Esophagus (tissue), 2 donors: ENCODE results near the gene EML2. TPM values are rescaled to one million over a fixed set of nuclear protein-coding genes. Genes with fewer than 3 reads are reported as not detected.
A peak's percentile ranks its signal among the peaks of the same experiment; 100 is the strongest.

Experiments
- H3K27ac ChIP-seq, 2 donors: one replicate each; pipeline ENCODE4 v1.5.1; 2013; ENCODE audit warnings: low read depth in 2 of 2, mild to moderate bottlenecking in 2 of 2, inconsistent platforms in 1 of 2, low read length in 1 of 2, moderate library complexity in 1 of 2
- H3K27me3 ChIP-seq, 2 donors: one replicate each; pipeline ENCODE4 v1.6.1; 2013; ENCODE audit warnings: low read length in 2 of 2, control low read depth in 1 of 2, mild to moderate bottlenecking in 1 of 2; ENCODE audit not compliant: insufficient read depth in 2 of 2, control insufficient read depth in 1 of 2
- H3K36me3 ChIP-seq, 2 donors: one replicate each; pipeline ENCODE4 v1.6.1; 2013; ENCODE audit warnings: low read length in 1 of 2; ENCODE audit not compliant: control insufficient read depth in 2 of 2, insufficient read depth in 2 of 2
- H3K4me1 ChIP-seq, 2 donors: one replicate each; pipeline ENCODE4 v1.6.1; 2013; ENCODE audit warnings: low read length in 1 of 2; ENCODE audit not compliant: control insufficient read depth in 2 of 2, insufficient read depth in 2 of 2
- H3K4me3 ChIP-seq, 2 donors: one replicate each; pipeline ENCODE4 v1.5.1; 2013; ENCODE audit warnings: low read length in 2 of 2, mild to moderate bottlenecking in 2 of 2, low read depth in 1 of 2, moderate library complexity in 1 of 2
- H3K9me3 ChIP-seq, 2 donors: one replicate each; pipeline ENCODE4 v1.6.1; 2013; ENCODE audit warnings: mild to moderate bottlenecking in 2 of 2, low read depth in 1 of 2, low read length in 1 of 2, moderate library complexity in 1 of 2; ENCODE audit not compliant: control insufficient read depth in 2 of 2, insufficient read depth in 1 of 2
- WGBS, 2 donors: extraction: QIAGEN DNeasy Blood & Tissue Kit; methylation state at CpG; one replicate each; pipeline ENCODE4 v1.1.7; 2013; 5-methylcytosine and 5-hydroxymethylcytosine counted together
- polyA plus RNA-seq, 2 donors: library from polyadenylated mRNA; stranded (reverse); fragments of 200-250 nt; gene quantifications; one replicate each; pipeline ENCODE4 v1.2.3, GENCODE V29; 2013
- donor health status: healthy with polysubstance abuse.
- donor health status: Bipolar disorder and iron deficiency.

The EML2 gene
- polyA plus RNA-seq, 2 donors, result 55.3 to 56.5 TPM

GRCh38 chr19:45674946-45675345 lies 35.7 kb upstream of the EML2 start:
- WGBS, 2 donors, result 67 to 69% methylated on average over 7 of the region's 7 CpGs
- Histone ChIP-seq H3K36me3 (no peaks in the 10 kb centered on the region), H3K9me3 (peaks cover 0 to 3% of the 10 kb centered on the region in 2 donors), H3K4me3 (no peak overlapping the region), H3K4me1 (peaks cover 5 to 10% of the 10 kb centered on the region in 2 donors), H3K27ac (no peak overlapping the region), H3K27me3 (peaks cover 0 to 2% of the 10 kb centered on the region in 2 donors)

- H3K36me3 ChIP-seq, result no peaks in the 10 kb centered on the region
- H3K4me3 ChIP-seq, result no peak overlapping the region
- no peaks in the 10 kb centered on the region for H3K9me3 ChIP-seq
- 15 to 17% methylated on average over 41 to 42 of the region's 42 CpGs for WGBS, 2 donors
- H3K27me3 ChIP-seq, result peaks cover 0 to 2% of the 10 kb centered on the region in 2 donors
- peaks cover 5 to 7% of the 10 kb centered on the region in 2 donors for H3K4me1 ChIP-seq
- no peak overlapping the region for H3K27ac ChIP-seq
These were observed 31.7 kb upstream of the EML2 start for GRCh38 chr19:45670670-45671453.

- WGBS, 2 donors, result 0 to 1% methylated on average over 19 of the region's 19 CpGs
- no peaks in the 10 kb centered on the region for H3K36me3 ChIP-seq
- H3K4me3 ChIP-seq, result peak overlapping the region; percentile 28 to 32
- H3K4me1 ChIP-seq, result peaks cover 5 to 7% of the 10 kb centered on the region in 2 donors
- H3K27ac ChIP-seq, result peak overlapping the region in 1 of 2 donors; percentile 36
- H3K27me3 ChIP-seq, result peaks cover 0 to 2% of the 10 kb centered on the region in 2 donors
- no peaks in the 10 kb centered on the region for H3K9me3 ChIP-seq
These were observed 29.2 kb upstream of the EML2 start for GRCh38 chr19:45668342-45668871.

- Histone ChIP-seq H3K27me3 (peaks cover 0 to 2% of the 10 kb centered on the region in 2 donors), H3K4me3 (peak within 1 kb of the TSS; percentile 28 to 32), H3K9me3 (no peaks in the 10 kb centered on the region), H3K36me3 (no peaks in the 10 kb centered on the region), H3K4me1 (peaks cover 5 to 7% of the 10 kb centered on the region in 2 donors), H3K27ac (peak within 1 kb of the TSS; percentile 23 to 59)
- 6 to 13% methylated on average over 15 of the region's 15 CpGs for WGBS, 2 donors
These were observed 28.6 kb upstream of the EML2 start, which contains the start of gene GIPR for GRCh38 chr19:45667620-45668341. Gene GIPR, plus strand, starts transcription at chr19:45668221. Its CDS starts 1,300 bp downstream, at chr19:45669521.

- H3K4me1 ChIP-seq, result peaks cover 0 to 7% of the 10 kb centered on the region in 2 donors
- 66 to 76% methylated on average over 7 of the region's 7 CpGs for WGBS, 2 donors
These were observed 25.4 kb upstream of the EML2 start for GRCh38 chr19:45664575-45664974.

GRCh38 chr19:45663800-45664199 lies 24.6 kb upstream of the EML2 start:
- no peak overlapping the region for H3K4me3 ChIP-seq
- H3K9me3 ChIP-seq, result no peaks in the 10 kb centered on the region
- H3K27ac ChIP-seq, result no peak overlapping the region
- no peaks in the 10 kb centered on the region for H3K27me3 ChIP-seq
- H3K4me1 ChIP-seq, result peaks cover 0 to 3% of the 10 kb centered on the region in 2 donors
- H3K36me3 ChIP-seq, result no peaks in the 10 kb centered on the region
- 92 to 96% methylated on average over 1 of the region's 1 CpG for WGBS, 2 donors

More at GRCh38 chr19:45664575-45664974, 25.4 kb upstream of the EML2 start:
- Histone ChIP-seq H3K9me3 (no peaks in the 10 kb centered on the region), H3K27ac (no peak overlapping the region), H3K27me3 (no peaks in the 10 kb centered on the region), H3K4me3 (no peak overlapping the region), H3K36me3 (no peaks in the 10 kb centered on the region)

- Histone ChIP-seq H3K9me3 (no peaks in the 10 kb centered on the region), H3K4me3 (no peak overlapping the region), H3K27ac (no peak overlapping the region), H3K4me1 (no peaks in the 10 kb centered on the region), H3K36me3 (no peaks in the 10 kb centered on the region), H3K27me3 (no peaks in the 10 kb centered on the region)
- WGBS, 2 donors, result 40 to 49% methylated on average over 8 of the region's 8 CpGs
These were observed 21.4 kb upstream of the EML2 start for GRCh38 chr19:45660636-45661035.

- Histone ChIP-seq H3K36me3 (no peaks in the 10 kb centered on the region), H3K27me3 (no peaks in the 10 kb centered on the region), H3K4me1 (no peaks in the 10 kb centered on the region), H3K4me3 (no peak overlapping the region), H3K27ac (no peak overlapping the region), H3K9me3 (no peaks in the 10 kb centered on the region)
- WGBS, 2 donors, result 71 to 80% methylated on average over 6 of the region's 6 CpGs
These were observed 20.0 kb upstream of the EML2 start for GRCh38 chr19:45659096-45659729.

- Histone ChIP-seq H3K27ac (no peak overlapping the region), H3K36me3 (no peaks in the 10 kb centered on the region), H3K27me3 (no peaks in the 10 kb centered on the region), H3K4me3 (no peak overlapping the region), H3K9me3 (no peaks in the 10 kb centered on the region), H3K4me1 (no peaks in the 10 kb centered on the region)
- WGBS, 2 donors, result 35 to 38% methylated on average over 14 of the region's 14 CpGs
These were observed 18.4 kb upstream of the EML2 start for GRCh38 chr19:45657520-45658167.
